K562 (cell line): Measurements from ENCODE around the gene TUT1. TPM values are rescaled to one million over a fixed set of nuclear protein-coding genes. Genes with fewer than 3 reads are reported as not detected.

Source experiments
- BCOR ChIP-seq: fragments of 450-650 bp; IDR thresholded peaks from 2 replicates; pipeline ENCODE4 v1.6.1; 2016
- EZH2 ChIP-seq: IDR thresholded peaks from 2 replicates; pipeline ENCODE4 v1.6.1; 2012; ENCODE audit warnings: low read depth, mild to moderate bottlenecking, inconsistent platforms, low read length, borderline replicate concordance
- KLF10 ChIP-seq: fragments of 250-450 bp; sonication (Bioruptor Pico); IDR thresholded peaks from 2 replicates; pipeline ENCODE4 v1.6.1; 2021; ENCODE audit warnings: matching md5 sums
- NCOA6 ChIP-seq: fragments of 450-650 bp; IDR thresholded peaks from 2 replicates; pipeline ENCODE4 v1.6.1; 2017; ENCODE audit warnings: mild to moderate bottlenecking
- SMARCC2 ChIP-seq: fragments of 450-650 bp; IDR thresholded peaks from 2 replicates; pipeline ENCODE4 v1.6.1; 2017; ENCODE audit warnings: antibody characterized with exemption, moderate library complexity, mild to moderate bottlenecking, low read depth
- TCF7 ChIP-seq: sonication (generic); IDR thresholded peaks from 2 replicates; pipeline ENCODE4 v1.6.1; 2016; ENCODE audit warnings: antibody characterized with exemption, borderline replicate concordance
- U2AF1 ChIP-seq: fragments of 200-400 bp; formaldehyde crosslinking; optimal IDR thresholded peaks from 2 replicates; pipeline ENCODE3; 2017; ENCODE audit warnings: mild to moderate bottlenecking, low read depth, low read length, moderate library complexity
- polyA plus RNA-seq, 8 experiments: library from polyadenylated mRNA; depleted of rRNA in 4 of 8; stranded (reverse) in 5 of 8; unstranded in 3 of 8; fragments of >200 nt; fragmentation: Nextera tagmentation in 2 of 8; fragmentation: Illumina TruSeq in 1 of 8; extraction: Ambion mirVana in 2 of 8; extraction: Trizol in 1 of 8; gene quantifications; 2 replicates each; pipeline versions ENCODE4 v1.2.1 to v1.2.3, GENCODE V29; 2011 to 2014; ENCODE audit warnings: inconsistent platforms in 1 of 8, missing spikeins in 1 of 8
- total RNA-seq, 7 experiments: library from RNA; depleted of rRNA in 6 of 7; stranded (reverse); fragments of >200 nt in 6 of 7; fragmentation: Illumina TruSeq in 2 of 7; extraction: Trizol in 2 of 7; gene quantifications; 2 replicates each; pipeline versions ENCODE4 v1.2.1 to v1.2.3, GENCODE V29; 2011 to 2021; ENCODE audit warnings: low replicate concordance in 1 of 7
- TF ChIP-seq, protein P1 (sequence below): fragments of 450-650 bp; IDR thresholded peaks from 2 replicates; pipeline ENCODE4 v1.6.1; 2016; ENCODE audit warnings: borderline replicate concordance
- TF ChIP-seq, protein P2 (sequence below): fragments of 250-450 bp; sonication (Bioruptor Pico); IDR thresholded peaks from 2 replicates; pipeline ENCODE4 v1.5.0; 2020; ENCODE audit warnings: mild to moderate bottlenecking, borderline replicate concordance
- TF ChIP-seq, protein P3 (sequence below): fragments of 450-650 bp; IDR thresholded peaks from 2 replicates; pipeline ENCODE4 v1.6.1; 2016; ENCODE audit warnings: low read depth
- TF ChIP-seq, protein P4 (sequence below), 3 experiments: IDR thresholded peaks in 2 of 3; conservative IDR thresholded peaks in 1 of 3; 2 replicates each; pipeline ENCODE4 v1.5.1; 2011 to 2012; ENCODE audit warnings: low read length in 3 of 3, mild to moderate bottlenecking in 3 of 3, control low read depth in 2 of 3, improper control_type of control experiment in 1 of 3, inconsistent platforms in 1 of 3, low read depth in 1 of 3, mixed read lengths in 1 of 3, moderate library complexity in 1 of 3; ENCODE audit not compliant: insufficient read depth in 2 of 3

Gene TUT1
- total and polyA plus RNA-seq, 9 of the 15 experiments (the other 6 are each of a cell fraction or from before 2014, with no cell fraction given), result 0.66 to 44.3 (median 15.7) TPM

DNA sequence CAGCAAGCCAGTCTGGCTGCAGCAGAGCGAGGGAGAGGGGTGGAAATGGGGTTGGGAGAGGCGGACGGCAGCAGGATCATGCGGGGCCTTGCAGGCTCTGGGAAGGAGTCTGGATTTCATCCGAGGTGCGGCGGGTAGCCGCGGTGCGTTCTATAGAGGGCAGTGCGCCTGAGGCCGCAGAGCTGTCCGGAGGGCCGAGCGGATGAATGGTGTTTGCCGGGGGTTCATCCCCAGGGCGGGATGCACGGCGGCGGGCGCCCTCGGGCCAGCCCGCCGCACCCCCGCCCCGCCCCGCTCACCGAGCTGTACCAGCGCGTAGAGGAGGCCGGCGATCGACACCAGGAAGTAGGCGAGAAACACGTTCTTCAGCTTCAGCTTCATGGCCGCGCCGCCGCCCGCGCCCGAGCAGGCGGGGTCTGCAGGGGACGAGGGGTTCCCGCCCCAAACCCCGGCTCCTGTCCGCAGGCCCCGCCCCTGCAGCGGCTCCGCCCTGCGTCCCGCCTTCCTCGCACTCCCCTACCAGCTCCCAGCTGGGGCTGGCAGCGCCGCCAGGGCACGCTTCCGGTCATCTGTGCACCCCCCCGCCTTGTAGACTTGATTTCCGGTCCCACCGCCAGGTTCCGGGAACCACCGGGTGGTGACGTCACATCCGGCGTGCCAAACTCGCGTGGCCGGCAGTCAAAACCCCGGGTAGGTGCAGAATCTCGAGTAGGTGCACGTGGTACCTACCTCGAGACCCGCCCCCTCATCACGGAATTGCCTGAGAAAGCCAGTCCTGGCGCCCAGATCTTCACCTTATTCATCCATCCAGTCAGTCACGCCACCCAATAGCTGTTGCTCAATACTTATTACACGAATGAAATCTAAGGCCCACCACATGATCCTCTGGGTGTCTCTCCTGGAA lies 30.5 kb upstream of the TUT1 start, which contains the start of gene B3GAT3 (continued):
- TF ChIP-seq, protein P1, sequence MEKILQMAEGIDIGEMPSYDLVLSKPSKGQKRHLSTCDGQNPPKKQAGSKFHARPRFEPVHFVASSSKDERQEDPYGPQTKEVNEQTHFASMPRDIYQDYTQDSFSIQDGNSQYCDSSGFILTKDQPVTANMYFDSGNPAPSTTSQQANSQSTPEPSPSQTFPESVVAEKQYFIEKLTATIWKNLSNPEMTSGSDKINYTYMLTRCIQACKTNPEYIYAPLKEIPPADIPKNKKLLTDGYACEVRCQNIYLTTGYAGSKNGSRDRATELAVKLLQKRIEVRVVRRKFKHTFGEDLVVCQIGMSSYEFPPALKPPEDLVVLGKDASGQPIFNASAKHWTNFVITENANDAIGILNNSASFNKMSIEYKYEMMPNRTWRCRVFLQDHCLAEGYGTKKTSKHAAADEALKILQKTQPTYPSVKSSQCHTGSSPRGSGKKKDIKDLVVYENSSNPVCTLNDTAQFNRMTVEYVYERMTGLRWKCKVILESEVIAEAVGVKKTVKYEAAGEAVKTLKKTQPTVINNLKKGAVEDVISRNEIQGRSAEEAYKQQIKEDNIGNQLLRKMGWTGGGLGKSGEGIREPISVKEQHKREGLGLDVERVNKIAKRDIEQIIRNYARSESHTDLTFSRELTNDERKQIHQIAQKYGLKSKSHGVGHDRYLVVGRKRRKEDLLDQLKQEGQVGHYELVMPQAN, result peak; percentile 98
- TF ChIP-seq BCOR (no peak), SMARCC2 (no peak; the same call in 1 of the 2 replicates), TCF7 (no peak), U2AF1 (no peak), NCOA6 (no peak), EZH2 (no peak), KLF10 (CRISPR knock-in tag) (no peak)
- TF ChIP-seq, protein P2, sequence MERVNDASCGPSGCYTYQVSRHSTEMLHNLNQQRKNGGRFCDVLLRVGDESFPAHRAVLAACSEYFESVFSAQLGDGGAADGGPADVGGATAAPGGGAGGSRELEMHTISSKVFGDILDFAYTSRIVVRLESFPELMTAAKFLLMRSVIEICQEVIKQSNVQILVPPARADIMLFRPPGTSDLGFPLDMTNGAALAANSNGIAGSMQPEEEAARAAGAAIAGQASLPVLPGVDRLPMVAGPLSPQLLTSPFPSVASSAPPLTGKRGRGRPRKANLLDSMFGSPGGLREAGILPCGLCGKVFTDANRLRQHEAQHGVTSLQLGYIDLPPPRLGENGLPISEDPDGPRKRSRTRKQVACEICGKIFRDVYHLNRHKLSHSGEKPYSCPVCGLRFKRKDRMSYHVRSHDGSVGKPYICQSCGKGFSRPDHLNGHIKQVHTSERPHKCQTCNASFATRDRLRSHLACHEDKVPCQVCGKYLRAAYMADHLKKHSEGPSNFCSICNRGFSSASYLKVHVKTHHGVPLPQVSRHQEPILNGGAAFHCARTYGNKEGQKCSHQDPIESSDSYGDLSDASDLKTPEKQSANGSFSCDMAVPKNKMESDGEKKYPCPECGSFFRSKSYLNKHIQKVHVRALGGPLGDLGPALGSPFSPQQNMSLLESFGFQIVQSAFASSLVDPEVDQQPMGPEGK (CRISPR knock-in tag), result no peak
- TF ChIP-seq, protein P3, sequence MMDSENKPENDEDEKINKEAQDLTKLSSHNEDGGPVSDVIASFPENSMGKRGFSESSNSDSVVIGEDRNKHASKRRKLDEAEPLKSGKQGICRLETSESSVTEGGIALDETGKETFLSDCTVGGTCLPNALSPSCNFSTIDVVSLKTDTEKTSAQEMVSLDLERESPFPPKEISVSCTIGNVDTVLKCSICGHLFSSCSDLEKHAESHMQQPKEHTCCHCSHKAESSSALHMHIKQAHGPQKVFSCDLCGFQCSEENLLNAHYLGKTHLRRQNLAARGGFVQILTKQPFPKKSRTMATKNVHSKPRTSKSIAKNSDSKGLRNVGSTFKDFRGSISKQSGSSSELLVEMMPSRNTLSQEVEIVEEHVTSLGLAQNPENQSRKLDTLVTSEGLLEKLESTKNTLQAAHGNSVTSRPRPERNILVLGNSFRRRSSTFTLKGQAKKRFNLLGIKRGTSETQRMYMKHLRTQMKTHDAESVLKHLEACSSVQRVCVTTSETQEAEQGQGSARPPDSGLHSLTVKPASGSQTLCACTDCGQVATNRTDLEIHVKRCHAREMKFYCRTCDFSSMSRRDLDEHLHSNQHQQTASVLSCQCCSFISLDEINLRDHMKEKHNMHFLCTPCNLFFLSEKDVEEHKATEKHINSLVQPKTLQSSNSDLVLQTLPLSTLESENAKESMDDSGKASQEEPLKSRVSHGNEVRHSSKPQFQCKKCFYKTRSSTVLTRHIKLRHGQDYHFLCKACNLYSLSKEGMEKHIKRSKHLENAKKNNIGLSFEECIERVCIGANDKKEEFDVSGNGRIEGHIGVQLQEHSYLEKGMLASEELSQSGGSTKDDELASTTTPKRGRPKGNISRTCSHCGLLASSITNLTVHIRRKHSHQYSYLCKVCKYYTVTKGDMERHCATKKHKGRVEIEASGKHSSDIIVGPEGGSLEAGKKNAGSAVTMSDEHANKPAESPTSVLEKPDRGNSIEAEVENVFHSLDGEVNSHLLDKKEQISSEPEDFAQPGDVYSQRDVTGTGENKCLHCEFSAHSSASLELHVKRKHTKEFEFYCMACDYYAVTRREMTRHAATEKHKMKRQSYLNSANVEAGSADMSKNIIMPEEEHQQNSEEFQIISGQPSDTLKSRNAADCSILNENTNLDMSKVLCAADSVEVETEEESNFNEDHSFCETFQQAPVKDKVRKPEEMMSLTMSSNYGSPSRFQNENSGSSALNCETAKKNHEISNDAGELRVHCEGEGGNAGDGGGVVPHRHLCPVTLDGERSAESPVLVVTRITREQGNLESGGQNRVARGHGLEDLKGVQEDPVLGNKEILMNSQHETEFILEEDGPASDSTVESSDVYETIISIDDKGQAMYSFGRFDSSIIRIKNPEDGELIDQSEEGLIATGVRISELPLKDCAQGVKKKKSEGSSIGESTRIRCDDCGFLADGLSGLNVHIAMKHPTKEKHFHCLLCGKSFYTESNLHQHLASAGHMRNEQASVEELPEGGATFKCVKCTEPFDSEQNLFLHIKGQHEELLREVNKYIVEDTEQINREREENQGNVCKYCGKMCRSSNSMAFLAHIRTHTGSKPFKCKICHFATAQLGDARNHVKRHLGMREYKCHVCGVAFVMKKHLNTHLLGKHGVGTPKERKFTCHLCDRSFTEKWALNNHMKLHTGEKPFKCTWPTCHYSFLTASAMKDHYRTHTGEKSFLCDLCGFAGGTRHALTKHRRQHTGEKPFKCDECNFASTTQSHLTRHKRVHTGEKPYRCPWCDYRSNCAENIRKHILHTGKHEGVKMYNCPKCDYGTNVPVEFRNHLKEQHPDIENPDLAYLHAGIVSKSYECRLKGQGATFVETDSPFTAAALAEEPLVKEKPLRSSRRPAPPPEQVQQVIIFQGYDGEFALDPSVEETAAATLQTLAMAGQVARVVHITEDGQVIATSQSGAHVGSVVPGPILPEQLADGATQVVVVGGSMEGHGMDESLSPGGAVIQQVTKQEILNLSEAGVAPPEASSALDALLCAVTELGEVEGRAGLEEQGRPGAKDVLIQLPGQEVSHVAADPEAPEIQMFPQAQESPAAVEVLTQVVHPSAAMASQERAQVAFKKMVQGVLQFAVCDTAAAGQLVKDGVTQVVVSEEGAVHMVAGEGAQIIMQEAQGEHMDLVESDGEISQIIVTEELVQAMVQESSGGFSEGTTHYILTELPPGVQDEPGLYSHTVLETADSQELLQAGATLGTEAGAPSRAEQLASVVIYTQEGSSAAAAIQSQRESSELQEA, result no peak
- TF ChIP-seq, protein P4, sequence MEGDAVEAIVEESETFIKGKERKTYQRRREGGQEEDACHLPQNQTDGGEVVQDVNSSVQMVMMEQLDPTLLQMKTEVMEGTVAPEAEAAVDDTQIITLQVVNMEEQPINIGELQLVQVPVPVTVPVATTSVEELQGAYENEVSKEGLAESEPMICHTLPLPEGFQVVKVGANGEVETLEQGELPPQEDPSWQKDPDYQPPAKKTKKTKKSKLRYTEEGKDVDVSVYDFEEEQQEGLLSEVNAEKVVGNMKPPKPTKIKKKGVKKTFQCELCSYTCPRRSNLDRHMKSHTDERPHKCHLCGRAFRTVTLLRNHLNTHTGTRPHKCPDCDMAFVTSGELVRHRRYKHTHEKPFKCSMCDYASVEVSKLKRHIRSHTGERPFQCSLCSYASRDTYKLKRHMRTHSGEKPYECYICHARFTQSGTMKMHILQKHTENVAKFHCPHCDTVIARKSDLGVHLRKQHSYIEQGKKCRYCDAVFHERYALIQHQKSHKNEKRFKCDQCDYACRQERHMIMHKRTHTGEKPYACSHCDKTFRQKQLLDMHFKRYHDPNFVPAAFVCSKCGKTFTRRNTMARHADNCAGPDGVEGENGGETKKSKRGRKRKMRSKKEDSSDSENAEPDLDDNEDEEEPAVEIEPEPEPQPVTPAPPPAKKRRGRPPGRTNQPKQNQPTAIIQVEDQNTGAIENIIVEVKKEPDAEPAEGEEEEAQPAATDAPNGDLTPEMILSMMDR (IDR thresholded peaks at IDR 0.05 in 2 of 3, conservative IDR thresholded peaks at IDR 0.05 in 1 of 3; ENCODE audit: insufficient read depth in 2 of 3, low read depth in 1 of 3, low read length in 3 of 3), result peak in 2 of 3 experiments; percentile 8 to 28; a peak in 1 of 6 replicates
